DND-41 (cell line): ENCODE data around the gene CREB1.

ENCODE experiments used
- CTCF ChIP-seq: IDR thresholded peaks from 2 replicates; pipeline ENCODE4 v1.5.1; 2012; ENCODE audit warnings: borderline replicate concordance, low read length, moderate library complexity, mild to moderate bottlenecking; ENCODE audit not compliant: poor library complexity, severe bottlenecking; ENCODE audit errors: extremely low read depth
- EZH2 ChIP-seq: IDR thresholded peaks from 3 replicates; pipeline ENCODE4 v1.6.1; 2012; ENCODE audit warnings: borderline replicate concordance, low read depth, mild to moderate bottlenecking, moderate library complexity, low read length, inconsistent platforms; ENCODE audit not compliant: severe bottlenecking

DNA sequence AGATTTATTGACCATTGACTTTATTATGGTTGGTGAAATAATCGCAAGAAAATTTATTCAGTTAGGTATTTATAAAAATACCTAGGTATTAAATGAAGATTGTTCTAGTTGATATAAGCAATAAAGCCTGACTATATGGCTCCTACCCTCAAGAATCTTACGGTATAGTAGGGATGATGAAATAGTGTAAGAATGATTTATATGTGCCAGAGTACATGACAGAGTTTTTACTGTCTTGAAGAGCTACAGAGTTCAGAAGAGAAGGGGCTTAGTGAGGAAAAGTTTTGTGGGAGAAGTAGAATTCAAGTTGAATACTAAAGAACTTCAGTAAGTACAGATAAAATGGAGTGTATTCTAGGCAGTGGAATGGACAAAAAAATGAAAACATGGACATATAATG is 9.7 kb downstream of the CREB1 start:
- no peak for TF ChIP-seq EZH2
- no peak for TF ChIP-seq CTCF
